Choroid plexus epithelial cell (primary cell): Measurements from ENCODE around the gene DTX4.

Source experiments
- DNase-seq: peaks from one replicate; pipeline ENCODE4 v3.0.0-alpha.2; 2010; ENCODE audit warnings: low read depth
- H3K4me3 ChIP-seq: 2 replicates; pipeline ENCODE4 v1.5.1; 2011; ENCODE audit warnings: low read depth, mild to moderate bottlenecking, control low read depth, low read length, moderate library complexity
- CTCF ChIP-seq: conservative IDR thresholded peaks from 2 replicates; pipeline ENCODE4 v1.5.1; 2011; ENCODE audit warnings: low read depth, mild to moderate bottlenecking, control low read depth, inconsistent platforms, low read length, moderate library complexity

DTX4 gene

GRCh38 chr11:59225017-59225416 is 53.1 kb downstream of the DTX4 start:
- DNase-seq = no peak
- no peak for TF ChIP-seq CTCF
- no peak overlapping the region for H3K4me3 ChIP-seq

- H3K4me3 ChIP-seq = no peak overlapping the region
- TF ChIP-seq CTCF = no peak
- DNase-seq = no peak
Observed at GRCh38 chr11:59226396-59226795, 54.5 kb downstream of the DTX4 start.

GRCh38 chr11:59240322-59240721 is 68.4 kb downstream of the DTX4 start:
- DNase-seq = no peak
- no peak overlapping the region for H3K4me3 ChIP-seq
- TF ChIP-seq CTCF = no peak

GRCh38 chr11:59243633-59244032 is 71.7 kb downstream of the DTX4 start:
- no peak for TF ChIP-seq CTCF
- no peak for DNase-seq
- no peak overlapping the region for H3K4me3 ChIP-seq

GRCh38 chr11:59247531-59248227 is 75.7 kb downstream of the DTX4 start:
- no peak overlapping the region for H3K4me3 ChIP-seq
- DNase-seq = peak; percentile 21
- no peak for TF ChIP-seq CTCF

- no peak overlapping the region for H3K4me3 ChIP-seq
- DNase-seq = no peak
- TF ChIP-seq CTCF = no peak
Observed at GRCh38 chr11:59249535-59249934, 77.6 kb downstream of the DTX4 start.

GRCh38 chr11:59253001-59253400 is 81.1 kb downstream of the DTX4 start:
- no peak overlapping the region for H3K4me3 ChIP-seq
- DNase-seq = no peak
- TF ChIP-seq CTCF = no peak
